Fibroblast of lung (primary cell): ENCODE results near the gene PPARG. TPM values are rescaled to one million over a fixed set of nuclear protein-coding genes. Genes with fewer than 3 reads are reported as not detected.

Experiments used
- DNase-seq, 2 donors: peaks; one replicate each; pipeline versions ENCODE4 v3.0.0 to v3.0.0-alpha.2; 2010; ENCODE audit warnings: low read depth in 2 of 2
- H2AFZ ChIP-seq: 2 replicates; pipeline ENCODE4 v1.5.1; 2012; ENCODE audit warnings: low read length, control low read depth, inconsistent platforms
- H3K27ac ChIP-seq: 2 replicates; pipeline ENCODE4 v1.5.1; 2011; ENCODE audit warnings: low read length, control low read depth; ENCODE audit not compliant: insufficient read depth
- H3K27me3 ChIP-seq: 2 replicates; pipeline ENCODE4 v1.5.1; 2011; ENCODE audit warnings: mild to moderate bottlenecking, low read length; ENCODE audit not compliant: control insufficient read depth, insufficient read depth
- H3K36me3 ChIP-seq: 2 replicates; pipeline ENCODE4 v1.5.1; 2011; ENCODE audit warnings: low read length; ENCODE audit not compliant: control insufficient read depth, insufficient read depth
- H3K4me1 ChIP-seq: 2 replicates; pipeline ENCODE4 v1.5.1; 2011; ENCODE audit warnings: low read length; ENCODE audit not compliant: control insufficient read depth, insufficient read depth; ENCODE audit errors: extremely low read depth
- H3K4me2 ChIP-seq: 2 replicates; pipeline ENCODE4 v1.5.1; 2011; ENCODE audit warnings: low read length, control low read depth; ENCODE audit not compliant: insufficient read depth; ENCODE audit errors: extremely low read depth
- H3K4me3 ChIP-seq, 4 experiments: fragments of 200-600 bp in 1 of 4; sonication (generic) in 1 of 4; replicated peaks in 1 of 4; 2 replicates each; pipeline ENCODE4 v1.5.1; 2011 to 2016; ENCODE audit warnings: low read length in 4 of 4, low read depth in 3 of 4, mild to moderate bottlenecking in 3 of 4, control low read depth in 2 of 4, inconsistent platforms in 1 of 4, mixed read lengths in 1 of 4; ENCODE audit not compliant: insufficient read depth in 1 of 4; ENCODE audit errors: control extremely low read depth in 1 of 4
- H3K79me2 ChIP-seq: 2 replicates; pipeline ENCODE4 v1.5.1; 2012; ENCODE audit warnings: mild to moderate bottlenecking, low read length, inconsistent platforms; ENCODE audit not compliant: control insufficient read depth, insufficient read depth
- H3K9ac ChIP-seq: 2 replicates; pipeline ENCODE4 v1.5.1; 2011; ENCODE audit warnings: mild to moderate bottlenecking, low read length, control low read depth; ENCODE audit not compliant: insufficient read depth
- H3K9me3 ChIP-seq: 2 replicates; pipeline ENCODE4 v1.5.1; 2012; ENCODE audit warnings: low read depth, low read length; ENCODE audit not compliant: control insufficient read depth, insufficient read depth
- H4K20me1 ChIP-seq: 2 replicates; pipeline ENCODE4 v1.5.1; 2011; ENCODE audit warnings: low read length; ENCODE audit not compliant: control insufficient read depth, insufficient read depth; ENCODE audit errors: extremely low read depth
- CTCF ChIP-seq, 2 donors: IDR thresholded peaks in 1 of 2; conservative IDR thresholded peaks in 1 of 2; 1 replicate in 1 of 2; 2 replicates in 1 of 2; pipeline ENCODE4 v1.5.1; 2011 to 2012; ENCODE audit warnings: low read length in 2 of 2, control low read depth in 1 of 2, inconsistent platforms in 1 of 2, low read depth in 1 of 2, mild to moderate bottlenecking in 1 of 2
- EZH2 ChIP-seq: IDR thresholded peaks from 2 replicates; pipeline ENCODE4 v1.5.1; 2012; ENCODE audit warnings: low read length, control low read depth, mild to moderate bottlenecking; ENCODE audit errors: missing control alignments
- polyA plus RNA-seq, 2 donors: library from polyadenylated mRNA; depleted of rRNA in 1 of 2; stranded (reverse) in 1 of 2; unstranded in 1 of 2; fragments of >200 nt; gene quantifications; 2 replicates each; pipeline ENCODE4 v1.2.1, GENCODE V29; 2011 to 2012; ENCODE audit warnings: missing spikeins in 1 of 2
- total RNA-seq: library from RNA; depleted of rRNA; stranded (reverse); fragments of >200 nt; gene quantifications from 2 replicates; pipeline ENCODE4 v1.2.1, GENCODE V29; 2014

PPARG gene
- total and polyA plus RNA-seq, 2 donors (not counting 1 experiment from before 2014, with no cell fraction given), result 32.8 to 42.8 TPM

DNA sequence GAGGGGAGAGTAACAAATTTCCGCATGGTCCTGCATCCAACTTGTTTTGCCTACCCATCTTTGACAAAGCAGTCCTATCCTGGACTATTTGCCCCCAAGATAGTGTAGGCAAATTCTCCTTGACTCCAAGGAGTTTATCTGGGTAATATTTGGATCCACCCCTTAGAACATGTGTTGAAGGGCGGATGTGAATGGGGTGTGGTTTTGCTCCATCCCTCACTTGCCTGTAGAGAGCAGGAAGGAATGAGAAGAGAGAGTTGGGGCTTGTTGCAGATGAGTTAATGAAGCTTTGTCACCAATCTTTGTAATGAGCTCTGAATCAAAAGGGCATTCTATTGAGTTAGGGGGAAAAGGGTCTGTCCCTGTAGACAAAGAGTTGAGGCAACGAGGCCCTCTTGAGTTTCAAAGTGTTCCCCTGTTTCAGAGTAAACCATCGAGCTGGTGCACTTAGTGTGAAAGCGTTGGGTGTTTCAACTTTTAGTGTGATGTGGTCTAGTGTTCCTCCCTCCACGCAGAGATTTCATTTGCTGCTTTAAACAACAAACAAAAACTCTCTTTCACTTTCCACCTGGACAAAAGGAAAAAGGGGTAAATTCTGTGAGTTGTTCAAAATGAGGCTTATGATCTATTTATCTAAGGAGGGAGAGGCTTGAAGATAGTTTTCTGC, 42.2 kb upstream of the PPARG start:
- Histone ChIP-seq H3K4me2 (no peak overlapping the region), H3K4me1 (no peaks in the 10 kb centered on the region), H3K9me3 (no peaks in the 10 kb centered on the region), H3K4me3 (no peak overlapping the region), H3K27me3 (peaks cover 5% of the 10 kb centered on the region), H2AFZ (no peak overlapping the region), H3K27ac (no peak overlapping the region), H4K20me1 (no peaks in the 10 kb centered on the region), H3K9ac (no peak overlapping the region), H3K79me2 (no peaks in the 10 kb centered on the region), H3K36me3 (no peaks in the 10 kb centered on the region)
- no peak for DNase-seq
- TF ChIP-seq CTCF (conservative IDR thresholded peaks at IDR 0.05 in 1 of 2, IDR thresholded peaks at IDR 0.05 in 1 of 2; ENCODE audit: low read depth in 1 of 2, low read length in 2 of 2), result no peak
- no peak for TF ChIP-seq EZH2

DNA sequence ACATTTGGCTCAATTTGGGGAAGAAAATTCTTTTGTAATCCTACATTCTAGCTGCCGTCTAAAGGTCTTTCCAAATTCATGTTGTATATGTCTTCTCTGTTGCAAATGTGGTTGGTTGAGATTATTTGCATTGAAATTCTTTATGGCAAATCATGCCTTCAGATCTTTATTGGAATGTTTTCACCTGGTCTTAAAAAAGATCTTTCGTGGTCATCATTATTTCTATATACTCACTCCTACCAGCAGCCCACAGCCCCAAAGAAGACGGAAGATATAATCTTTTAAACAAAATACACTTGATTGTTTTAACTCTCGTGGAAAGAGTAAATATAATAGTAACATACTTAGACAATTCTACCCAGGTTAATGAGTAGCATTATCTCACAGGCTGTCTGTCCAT, 41.5 kb upstream of the PPARG start:
- no peak for TF ChIP-seq EZH2
- TF ChIP-seq CTCF (conservative IDR thresholded peaks at IDR 0.05 in 1 of 2, IDR thresholded peaks at IDR 0.05 in 1 of 2; ENCODE audit: low read depth in 1 of 2, low read length in 2 of 2), result no peak

GRCh38 chr3:12249519-12249918, 39.4 kb upstream of the PPARG start:
- Histone ChIP-seq H3K36me3 (no peaks in the 10 kb centered on the region), H3K27ac (no peak overlapping the region), H3K4me2 (no peak overlapping the region), H3K79me2 (no peaks in the 10 kb centered on the region), H4K20me1 (no peaks in the 10 kb centered on the region), H3K4me3 (no peak overlapping the region), H2AFZ (no peak overlapping the region), H3K9ac (no peak overlapping the region), H3K27me3 (no peaks in the 10 kb centered on the region), H3K9me3 (no peaks in the 10 kb centered on the region), H3K4me1 (no peaks in the 10 kb centered on the region)
- TF ChIP-seq EZH2 (no peak), CTCF (conservative IDR thresholded peaks at IDR 0.05 in 1 of 2, IDR thresholded peaks at IDR 0.05 in 1 of 2; ENCODE audit: low read depth in 1 of 2, low read length in 2 of 2) (no peak)
- DNase-seq, result no peak

More for the DNA sequence above, 41.5 kb upstream of the PPARG start:
- H3K79me2 ChIP-seq, result no peaks in the 10 kb centered on the region
- no peak for DNase-seq
- H3K4me1 ChIP-seq, result no peaks in the 10 kb centered on the region
- no peak overlapping the region for H3K27ac ChIP-seq
- no peak overlapping the region for H3K4me2 ChIP-seq
- no peaks in the 10 kb centered on the region for H4K20me1 ChIP-seq
- peaks cover 4% of the 10 kb centered on the region for H3K27me3 ChIP-seq
- no peaks in the 10 kb centered on the region for H3K36me3 ChIP-seq
- H2AFZ ChIP-seq, result no peak overlapping the region
- H3K9ac ChIP-seq, result no peak overlapping the region
- no peaks in the 10 kb centered on the region for H3K9me3 ChIP-seq
- no peak overlapping the region for H3K4me3 ChIP-seq
